OCI-LY7 (cell line): ENCODE results near the gene GRIN3A. TPM values are rescaled to one million over a fixed set of nuclear protein-coding genes. Genes with fewer than 3 reads are reported as not detected.
"Not testable (repeated sequence)": the region's sequence is repeated elsewhere in the genome, so short reads cannot be mapped to it uniquely, and the experiment has no call there.

Experiments
- BruUV-seq: library from RNA; stranded (reverse); fragments of 400-500 nt; replicated peaks from 2 replicates; lab custom pipeline; 2021; lab: Mats Ljungman, UMichigan
- CTCF ChIA-PET: fragments of 300-600 bp; sonication (Branson Sonifier 250); formaldehyde crosslinking; loops from one replicate; lab custom pipeline; 2022; ENCODE audit warnings: antibody characterized with exemption; ENCODE audit not compliant: unreplicated experiment; lab: Charles Lee
- POLR2A ChIA-PET: fragments of 300-600 bp; sonication (Branson Sonifier 250); formaldehyde crosslinking; loops from one replicate; lab custom pipeline; 2022; ENCODE audit warnings: antibody characterized with exemption; lab: Charles Lee
- DNase-seq: peaks from one replicate; pipeline ENCODE4 v3.0.0-alpha.2; 2015; ENCODE audit warnings: low spot score
- H2AFZ ChIP-seq: fragments of 200-600 bp; sonication (generic), shearing (Covaris generic); 2 replicates; pipeline ENCODE4 v1.6.1; 2014; ENCODE audit warnings: mild to moderate bottlenecking, antibody characterized with exemption, low read length, moderate library complexity
- H3K27ac ChIP-seq: fragments of 200-600 bp; sonication (generic); 2 replicates; pipeline ENCODE4 v1.5.1; 2014; ENCODE audit warnings: mixed run types, low read depth, mild to moderate bottlenecking, moderate library complexity, low read length, inconsistent platforms; ENCODE audit not compliant: poor library complexity, severe bottlenecking
- H3K36me3 ChIP-seq: fragments of 200-600 bp; sonication (generic); 2 replicates; pipeline ENCODE4 v1.6.1; 2014; ENCODE audit warnings: mild to moderate bottlenecking, antibody characterized with exemption, low read length, moderate library complexity, mixed read lengths; ENCODE audit not compliant: insufficient read depth
- H3K4me1 ChIP-seq: fragments of 200-600 bp; sonication (generic); 2 replicates; pipeline ENCODE4 v1.5.1; 2014; ENCODE audit warnings: mild to moderate bottlenecking, low read length; ENCODE audit not compliant: insufficient read depth, poor library complexity, severe bottlenecking
- H3K4me2 ChIP-seq: fragments of 200-600 bp; sonication (generic); 2 replicates; pipeline ENCODE4 v1.6.1; 2014; ENCODE audit warnings: mild to moderate bottlenecking, low read length
- H3K4me3 ChIP-seq: fragments of 200-600 bp; sonication (generic); 2 replicates; pipeline ENCODE4 v1.5.1; 2014; ENCODE audit warnings: mild to moderate bottlenecking, low read depth, low read length; ENCODE audit not compliant: poor library complexity, severe bottlenecking
- H3K79me2 ChIP-seq: fragments of 200-600 bp; sonication (generic); 2 replicates; pipeline ENCODE4 v1.6.1; 2016; ENCODE audit warnings: low read depth, mild to moderate bottlenecking, low read length, moderate library complexity, mixed read lengths; ENCODE audit not compliant: insufficient read depth
- H3K9me2 ChIP-seq: fragments of 200-600 bp; sonication (generic); 2 replicates; pipeline ENCODE4 v1.6.1; 2016; ENCODE audit warnings: mild to moderate bottlenecking, low read length, mixed read lengths; ENCODE audit not compliant: insufficient read depth
- H3K9me3 ChIP-seq: fragments of 200-600 bp; sonication (generic); 2 replicates; pipeline ENCODE4 v1.6.1; 2014; ENCODE audit warnings: mild to moderate bottlenecking, mixed run types, low read length, mixed read lengths
- H4K20me1 ChIP-seq: fragments of 200-600 bp; sonication (generic); 2 replicates; pipeline ENCODE4 v1.6.1; 2014; ENCODE audit warnings: mild to moderate bottlenecking, antibody characterized with exemption, low read length, moderate library complexity, mixed read lengths; ENCODE audit not compliant: insufficient read depth
- EZH2phosphoT487 ChIP-seq: fragments of 200-600 bp; sonication (generic); IDR thresholded peaks from 2 replicates; pipeline ENCODE4 v1.6.1; 2018; ENCODE audit warnings: low read depth, borderline replicate concordance, mild to moderate bottlenecking, mixed run types, antibody characterized with exemption, low read length, moderate library complexity, mixed read lengths
- intact Hi-C: fragments of 100-400 bp; cut with micrococcal nuclease; formaldehyde crosslinking; loops from one replicate; pipeline ENCODE4 v1.10.0; 2022; ENCODE audit not compliant: unreplicated experiment
- total RNA-seq, 2 experiments: library from RNA; depleted of rRNA in 1 of 2; stranded (reverse); fragments of >200 nt in 1 of 2; shearing (Covaris generic) in 1 of 2; gene quantifications; 2 replicates each; pipeline ENCODE4 v1.2.3, GENCODE V29; 2014 to 2022
- TF ChIP-seq, protein P1 (sequence below): fragments of 200-600 bp; sonication (generic); conservative IDR thresholded peaks from 2 replicates; pipeline ENCODE4 v1.5.1; 2014; ENCODE audit warnings: mild to moderate bottlenecking, antibody characterized with exemption, low read length, moderate library complexity, mixed read lengths

GRIN3A gene
- total RNA-seq, 2 experiments from 2014 or later, result not detected

GRCh38 chr9:101727612-101728524, 10.6 kb downstream of the GRIN3A start:
- DNase-seq, result peak; percentile 37
- no peak overlapping the region for H2AFZ ChIP-seq
- H3K36me3 ChIP-seq, result no peaks in the 10 kb centered on the region
- H3K4me1 ChIP-seq, result no peaks in the 10 kb centered on the region
- H4K20me1 ChIP-seq, result no peaks in the 10 kb centered on the region
- CTCF ChIA-PET, result no interaction called here
- no peaks in the 10 kb centered on the region for H3K9me3 ChIP-seq
- no peaks in the 10 kb centered on the region for H3K79me2 ChIP-seq
- no peak overlapping the region for H3K4me3 ChIP-seq
- POLR2A ChIA-PET, result no interaction called here
- H3K27ac ChIP-seq, result no peak overlapping the region
- TF ChIP-seq, protein P1, sequence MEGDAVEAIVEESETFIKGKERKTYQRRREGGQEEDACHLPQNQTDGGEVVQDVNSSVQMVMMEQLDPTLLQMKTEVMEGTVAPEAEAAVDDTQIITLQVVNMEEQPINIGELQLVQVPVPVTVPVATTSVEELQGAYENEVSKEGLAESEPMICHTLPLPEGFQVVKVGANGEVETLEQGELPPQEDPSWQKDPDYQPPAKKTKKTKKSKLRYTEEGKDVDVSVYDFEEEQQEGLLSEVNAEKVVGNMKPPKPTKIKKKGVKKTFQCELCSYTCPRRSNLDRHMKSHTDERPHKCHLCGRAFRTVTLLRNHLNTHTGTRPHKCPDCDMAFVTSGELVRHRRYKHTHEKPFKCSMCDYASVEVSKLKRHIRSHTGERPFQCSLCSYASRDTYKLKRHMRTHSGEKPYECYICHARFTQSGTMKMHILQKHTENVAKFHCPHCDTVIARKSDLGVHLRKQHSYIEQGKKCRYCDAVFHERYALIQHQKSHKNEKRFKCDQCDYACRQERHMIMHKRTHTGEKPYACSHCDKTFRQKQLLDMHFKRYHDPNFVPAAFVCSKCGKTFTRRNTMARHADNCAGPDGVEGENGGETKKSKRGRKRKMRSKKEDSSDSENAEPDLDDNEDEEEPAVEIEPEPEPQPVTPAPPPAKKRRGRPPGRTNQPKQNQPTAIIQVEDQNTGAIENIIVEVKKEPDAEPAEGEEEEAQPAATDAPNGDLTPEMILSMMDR, result peak; percentile 66
- TF ChIP-seq EZH2phosphoT487, result no peak
- no TSS peak for BruUV-seq
- H3K9me2 ChIP-seq, result no peaks in the 10 kb centered on the region
- intact Hi-C loops, result no loop called here
- H3K4me2 ChIP-seq, result no peak overlapping the region

- H2AFZ ChIP-seq, DNase-seq, H3K9me3 ChIP-seq, CTCF ChIA-PET, H3K36me3 ChIP-seq, H3K9me2 ChIP-seq, H4K20me1 ChIP-seq, H3K79me2 ChIP-seq, H3K4me2 ChIP-seq, BruUV-seq, H3K27ac ChIP-seq, H3K4me1 ChIP-seq, H3K4me3 ChIP-seq, intact Hi-C loops, POLR2A ChIA-PET: not testable (repeated sequence)
These were observed 14.2 kb downstream of the GRIN3A start for GRCh38 chr9:101724271-101724670.

DNA sequence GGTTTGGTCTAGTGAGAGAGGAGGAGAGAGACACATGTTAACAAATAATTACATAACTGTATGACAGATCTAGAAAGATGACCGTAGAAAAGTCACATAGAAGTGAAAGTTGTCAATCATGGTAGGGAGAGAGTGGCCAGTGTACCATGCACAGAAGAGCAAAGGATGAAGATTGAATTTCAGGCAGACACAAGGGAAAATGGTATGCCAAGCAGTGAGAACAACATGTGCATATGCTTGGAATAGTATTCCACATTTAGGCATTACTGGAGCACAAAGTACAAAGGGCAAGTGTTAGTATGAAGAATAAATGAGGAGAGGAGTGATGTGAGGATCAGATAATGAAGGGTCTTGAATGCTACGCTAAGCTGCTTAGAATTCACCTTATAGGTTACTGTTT, 20.3 kb downstream of the GRIN3A start:
- H3K9me3 ChIP-seq, result no peaks in the 10 kb centered on the region
- H3K4me2 ChIP-seq, result no peak overlapping the region
- H3K27ac ChIP-seq, result no peak overlapping the region
- POLR2A ChIA-PET, result no interaction called here
- H3K4me3 ChIP-seq, result no peak overlapping the region
- TF ChIP-seq, protein P1, result no peak
- BruUV-seq, result no TSS peak
- intact Hi-C loops, result no loop called here
- H3K79me2 ChIP-seq, result no peaks in the 10 kb centered on the region
- H4K20me1 ChIP-seq, result no peaks in the 10 kb centered on the region
- DNase-seq, result no peak
- no peaks in the 10 kb centered on the region for H3K9me2 ChIP-seq
- no peak overlapping the region for H2AFZ ChIP-seq
- H3K36me3 ChIP-seq, result no peaks in the 10 kb centered on the region
- CTCF ChIA-PET, result no interaction called here
- no peaks in the 10 kb centered on the region for H3K4me1 ChIP-seq
